Left cardiac atrium (tissue), 2 donors: ENCODE measurements around the gene ERCC4. TPM values are rescaled to one million over a fixed set of nuclear protein-coding genes. Genes with fewer than 3 reads are reported as not detected.

Experiments used
- total RNA-seq, 2 donors: library from RNA; stranded (reverse); fragmentation: NEBNext Ultra II Directional; extraction: Animal tissue kit (Norgen Biotek cat#: 25700); gene quantifications; one replicate each; pipeline ENCODE4 v1.2.1, GENCODE V29; 2021
- donor health status: DM: no; HTN: yes; CAD: no; lungs with severe emphysema.
- donor health status: DM: yes; HTN: yes; CAD: no.

Gene ERCC4
- total RNA-seq, 2 donors from 2014 or later, result 6.8 to 10.1 TPM

Other genes starting within 250 kb of the ERCC4 start
- 10 to 100 TPM; 34.7 to 36.8 TPM for gene MRTFB, start 151.2 kb downstream of the ERCC4 start, total RNA-seq